OCI-LY7 (cell line): ENCODE measurements around the gene MRRF.

Source experiments
- CTCF ChIP-seq: fragments of 200-600 bp; sonication (generic); conservative IDR thresholded peaks from 2 replicates; pipeline ENCODE4 v1.5.1; 2014; ENCODE audit warnings: mild to moderate bottlenecking, antibody characterized with exemption, low read length, moderate library complexity, mixed read lengths
- EZH2phosphoT487 ChIP-seq: fragments of 200-600 bp; sonication (generic); IDR thresholded peaks from 2 replicates; pipeline ENCODE4 v1.6.1; 2018; ENCODE audit warnings: low read depth, borderline replicate concordance, mild to moderate bottlenecking, mixed run types, antibody characterized with exemption, low read length, moderate library complexity, mixed read lengths

GRCh38 chr9:122227575-122227900 lies 37.1 kb upstream of the MRRF start:
- TF ChIP-seq CTCF (no peak), EZH2phosphoT487 (no peak)
